Endothelial cell of umbilical vein (primary cell): ENCODE data around the gene SHISA9. TPM values are rescaled to one million over a fixed set of nuclear protein-coding genes. Genes with fewer than 3 reads are reported as not detected.

Experiments
- BruUV-seq: library from RNA; stranded (reverse); fragments of 400-500 nt; replicated peaks from 2 replicates; lab custom pipeline; 2021; lab: Mats Ljungman, UMichigan
- CTCF ChIA-PET: fragments of 300-600, 350-600 bp; sonication (Branson Sonifier 250); formaldehyde crosslinking; loops from one replicate; lab custom pipeline; 2021; ENCODE audit warnings: antibody characterized with exemption, inconsistent platforms; lab: Charles Lee
- POLR2A ChIA-PET: fragments of 300-600, 350-600 bp; sonication (Branson Sonifier 250); formaldehyde crosslinking; loops from one replicate; lab custom pipeline; 2021; ENCODE audit warnings: antibody characterized with exemption, inconsistent platforms; lab: Charles Lee
- DNase-seq: peaks from one replicate; pipeline ENCODE4 v3.0.0-alpha.2; 2011; ENCODE audit warnings: low read depth, low spot score
- FAIRE-seq: peaks from 2 replicates; lab custom pipeline; 2011; peaks lifted over from hg19 to GRCh38; lab: Jason Lieb, UNC
- H2AFZ ChIP-seq: 2 replicates; pipeline ENCODE4 v1.6.0; 2012; ENCODE audit warnings: low read depth, low read length, control low read depth, inconsistent platforms
- H3K27ac ChIP-seq: 2 replicates; pipeline ENCODE4 v1.5.1; 2011; ENCODE audit warnings: low read depth, mild to moderate bottlenecking, control low read depth, low read length, moderate library complexity; ENCODE audit not compliant: insufficient read depth
- H3K27me3 ChIP-seq, 2 experiments: 2 replicates each; pipeline versions ENCODE4 v1.6.0 to v1.6.1; 2011; ENCODE audit warnings: low read length in 2 of 2, mixed read lengths in 1 of 2; ENCODE audit not compliant: control insufficient read depth in 2 of 2, insufficient read depth in 2 of 2
- H3K36me3 ChIP-seq, 2 experiments: 2 replicates in 1 of 2; 3 replicates in 1 of 2; pipeline ENCODE4 v1.5.1; 2011; ENCODE audit warnings: low read length in 2 of 2, mild to moderate bottlenecking in 1 of 2, moderate library complexity in 1 of 2; ENCODE audit not compliant: control insufficient read depth in 2 of 2, insufficient read depth in 2 of 2; ENCODE audit errors: extremely low read depth in 1 of 2
- H3K4me1 ChIP-seq: 3 replicates; pipeline ENCODE4 v1.5.1; 2011; ENCODE audit warnings: mild to moderate bottlenecking, low read length; ENCODE audit not compliant: control insufficient read depth, insufficient read depth; ENCODE audit errors: extremely low read depth
- H3K4me2 ChIP-seq: 2 replicates; pipeline ENCODE4 v1.6.1; 2011; ENCODE audit warnings: low read length, control low read depth, mixed read lengths; ENCODE audit not compliant: insufficient read depth
- H3K4me3 ChIP-seq, 3 experiments: fragments of 200-600 bp in 1 of 3; sonication (generic), shearing (Covaris generic) in 1 of 3; replicated peaks in 1 of 3; 2 replicates each; pipeline ENCODE4 v1.5.1; 2011 to 2016; ENCODE audit warnings: control low read depth in 3 of 3, low read length in 3 of 3, mild to moderate bottlenecking in 2 of 3, inconsistent platforms in 1 of 3, low read depth in 1 of 3, moderate library complexity in 1 of 3; ENCODE audit not compliant: insufficient read depth in 1 of 3
- H3K79me2 ChIP-seq: 2 replicates; pipeline ENCODE4 v1.6.0; 2012; ENCODE audit warnings: low read length, inconsistent platforms; ENCODE audit not compliant: control insufficient read depth, insufficient read depth
- H3K9ac ChIP-seq: replicated peaks from 2 replicates; pipeline ENCODE3; 2011; ENCODE audit warnings: low read length, control low read depth; ENCODE audit not compliant: insufficient read depth; ENCODE audit errors: extremely low read depth
- H3K9me1 ChIP-seq: replicated peaks from 3 replicates; pipeline ENCODE4 v1.6.0; 2011; ENCODE audit warnings: mild to moderate bottlenecking, low read length; ENCODE audit not compliant: control insufficient read depth, insufficient read depth; ENCODE audit errors: extremely low read depth
- H3K9me3 ChIP-seq: replicated peaks from 2 replicates; pipeline ENCODE4 v1.5.1; 2012; ENCODE audit warnings: low read length, inconsistent platforms; ENCODE audit not compliant: control insufficient read depth, insufficient read depth
- H4K20me1 ChIP-seq: replicated peaks from 2 replicates; pipeline ENCODE3; 2011; ENCODE audit warnings: mild to moderate bottlenecking, low read length; ENCODE audit not compliant: control insufficient read depth, insufficient read depth; ENCODE audit errors: extremely low read depth
- EZH2 ChIP-seq: IDR thresholded peaks from 2 replicates; pipeline ENCODE4 v1.6.1; 2012; ENCODE audit warnings: borderline replicate concordance, low read depth, mild to moderate bottlenecking, moderate library complexity, low read length, inconsistent platforms; ENCODE audit not compliant: severe bottlenecking
- FOS ChIP-seq: IDR thresholded peaks from 2 replicates; pipeline ENCODE4 v1.6.1; 2011; ENCODE audit warnings: mild to moderate bottlenecking, low read length, moderate library complexity, borderline replicate concordance; ENCODE audit not compliant: insufficient read depth
- GATA2 ChIP-seq: IDR thresholded peaks from 2 replicates; pipeline ENCODE4 v1.7.0; 2011; ENCODE audit warnings: low read depth, mild to moderate bottlenecking, moderate library complexity, mixed read lengths, low read length; ENCODE audit not compliant: insufficient read length, insufficient read depth
- JUN ChIP-seq: IDR thresholded peaks from 2 replicates; pipeline ENCODE4 v1.6.1; 2011; ENCODE audit warnings: borderline replicate concordance, low read depth; ENCODE audit not compliant: insufficient read length, insufficient read depth
- MYC ChIP-seq: IDR thresholded peaks from one replicate; pipeline ENCODE4 v1.6.1; 2011; ENCODE audit warnings: mild to moderate bottlenecking, low read depth, low read length
- POLR2A ChIP-seq: IDR thresholded peaks from 2 replicates; pipeline ENCODE4 v1.6.1; 2012; ENCODE audit warnings: low read depth, mild to moderate bottlenecking, control low read depth, low read length
- POLR2AphosphoS5 ChIP-seq: IDR thresholded peaks from 2 replicates; pipeline ENCODE4 v1.6.1; 2012; ENCODE audit warnings: low read depth, mild to moderate bottlenecking, control low read depth, low read length, moderate library complexity; ENCODE audit not compliant: insufficient read depth
- dilution Hi-C: fragments of 300-500 bp; cut with MboI; formaldehyde crosslinking; loops from one replicate; pipeline ENCODE4 v1.15.0; 2019; ENCODE audit warnings: low sequenced_read_pairs; ENCODE audit not compliant: extremely low pct_ligation_motif_present
- intact Hi-C: fragments of 100-400 bp; cut with micrococcal nuclease; formaldehyde crosslinking; loops from one replicate; pipeline ENCODE4 v1.10.0; 2022
- polyA plus RNA-seq, 4 experiments: library from polyadenylated mRNA; depleted of rRNA in 3 of 4; stranded (reverse) in 3 of 4; unstranded in 1 of 4; fragments of >200 nt; gene quantifications; 2 replicates each; pipeline versions ENCODE4 v1.2.1 to v1.2.3, GENCODE V29; 2011 to 2012; ENCODE audit warnings: missing spikeins in 1 of 4
- total RNA-seq: library from RNA; stranded (reverse); gene quantifications from 2 replicates; pipeline ENCODE4 v1.2.3, GENCODE V29; 2021
- TF ChIP-seq, protein P1 (sequence below), 2 donors: IDR thresholded peaks; 1 replicate in 1 of 2; 2 replicates in 1 of 2; pipeline ENCODE4 v1.5.1; 2011; ENCODE audit warnings: low read length in 2 of 2, mild to moderate bottlenecking in 2 of 2, moderate library complexity in 2 of 2, control low read depth in 1 of 2, inconsistent platforms in 1 of 2, low read depth in 1 of 2; ENCODE audit not compliant: insufficient read depth in 1 of 2; ENCODE audit errors: extremely low read depth in 1 of 2
- TF ChIP-seq, protein P2 (sequence below): IDR thresholded peaks from 2 replicates; pipeline ENCODE4 v1.6.1; 2011; ENCODE audit not compliant: insufficient read depth, insufficient read length

Gene SHISA9
- total and polyA plus RNA-seq, 2 donors (not counting 3 experiments of a cell fraction or from before 2014, with no cell fraction given), result not detected

DNA sequence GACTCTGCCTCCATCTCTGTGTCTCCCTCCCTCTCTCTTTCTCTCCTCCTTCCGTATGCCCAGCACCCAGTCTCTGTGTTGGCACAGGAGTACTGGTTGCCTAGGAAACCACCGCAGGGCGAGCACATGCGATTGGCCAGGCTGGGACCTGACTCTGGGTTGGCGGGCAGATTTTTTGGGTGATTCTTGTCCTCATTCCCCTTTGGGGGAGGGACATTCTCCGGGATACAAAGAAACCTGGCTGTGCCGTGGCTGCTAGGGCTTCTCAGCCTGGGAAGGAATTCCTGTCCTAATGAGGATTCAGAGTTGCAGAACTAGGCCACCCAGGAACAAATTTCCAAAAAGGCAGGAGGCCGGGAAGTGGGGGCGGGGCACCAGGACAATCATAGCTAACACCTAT lies 168.9 kb downstream of the SHISA9 start:
- dilution Hi-C loops (no loop called here), intact Hi-C loops (no loop called here)
- BruUV-seq, result no TSS peak
- ChIA-PET CTCF (no interaction called here), POLR2A (no interaction called here)
- DNase-seq (no peak), FAIRE-seq (no peak)
- Histone ChIP-seq H2AFZ (no peak overlapping the region), H3K36me3 (no peaks in the 10 kb centered on the region), H3K9ac (no peak overlapping the region), H3K27ac (no peak overlapping the region), H3K4me3 (no peak overlapping the region), H3K27me3 (no peaks in the 10 kb centered on the region), H3K9me3 (peaks cover 6% of the 10 kb centered on the region), H3K4me1 (no peaks in the 10 kb centered on the region), H3K79me2 (no peaks in the 10 kb centered on the region), H3K9me1 (no peaks in the 10 kb centered on the region), H4K20me1 (no peaks in the 10 kb centered on the region), H3K4me2 (no peak overlapping the region)
- no peak for TF ChIP-seq POLR2AphosphoS5
- TF ChIP-seq, protein P1, sequence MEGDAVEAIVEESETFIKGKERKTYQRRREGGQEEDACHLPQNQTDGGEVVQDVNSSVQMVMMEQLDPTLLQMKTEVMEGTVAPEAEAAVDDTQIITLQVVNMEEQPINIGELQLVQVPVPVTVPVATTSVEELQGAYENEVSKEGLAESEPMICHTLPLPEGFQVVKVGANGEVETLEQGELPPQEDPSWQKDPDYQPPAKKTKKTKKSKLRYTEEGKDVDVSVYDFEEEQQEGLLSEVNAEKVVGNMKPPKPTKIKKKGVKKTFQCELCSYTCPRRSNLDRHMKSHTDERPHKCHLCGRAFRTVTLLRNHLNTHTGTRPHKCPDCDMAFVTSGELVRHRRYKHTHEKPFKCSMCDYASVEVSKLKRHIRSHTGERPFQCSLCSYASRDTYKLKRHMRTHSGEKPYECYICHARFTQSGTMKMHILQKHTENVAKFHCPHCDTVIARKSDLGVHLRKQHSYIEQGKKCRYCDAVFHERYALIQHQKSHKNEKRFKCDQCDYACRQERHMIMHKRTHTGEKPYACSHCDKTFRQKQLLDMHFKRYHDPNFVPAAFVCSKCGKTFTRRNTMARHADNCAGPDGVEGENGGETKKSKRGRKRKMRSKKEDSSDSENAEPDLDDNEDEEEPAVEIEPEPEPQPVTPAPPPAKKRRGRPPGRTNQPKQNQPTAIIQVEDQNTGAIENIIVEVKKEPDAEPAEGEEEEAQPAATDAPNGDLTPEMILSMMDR (IDR thresholded peaks at IDR 0.05; ENCODE audit: extremely low read depth in 1 of 2, insufficient read depth in 1 of 2, low read depth in 1 of 2, low read length in 2 of 2), result no peak
- no peak for TF ChIP-seq GATA2
- TF ChIP-seq POLR2A, result no peak
- TF ChIP-seq MYC, result no peak
- no peak for TF ChIP-seq FOS
- no peak for TF ChIP-seq JUN
- no peak for TF ChIP-seq EZH2
- TF ChIP-seq, protein P2, sequence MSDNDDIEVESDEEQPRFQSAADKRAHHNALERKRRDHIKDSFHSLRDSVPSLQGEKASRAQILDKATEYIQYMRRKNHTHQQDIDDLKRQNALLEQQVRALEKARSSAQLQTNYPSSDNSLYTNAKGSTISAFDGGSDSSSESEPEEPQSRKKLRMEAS, result no peak
